Transverse colon (tissue), 4 donors: ENCODE data around the gene PRRX1. TPM values are rescaled to one million over a fixed set of nuclear protein-coding genes. Genes with fewer than 3 reads are reported as not detected.
A peak's percentile ranks its signal among the peaks of the same experiment; 100 is the strongest.

ENCODE experiments used
- DNase-seq: peaks from one replicate; pipeline ENCODE4 v3.0.0-alpha.2; 2019
- H3K27ac ChIP-seq, 4 donors: fragments of 200-600 bp; sonication (generic); 2 replicates each; pipeline ENCODE4 v1.5.1; 2016 to 2018; ENCODE audit warnings: inconsistent platforms in 4 of 4
- H3K27me3 ChIP-seq: fragments of 200-600 bp; sonication (generic); 2 replicates; pipeline ENCODE4 v1.5.1; 2017; ENCODE audit warnings: inconsistent platforms
- H3K36me3 ChIP-seq, 4 donors: fragments of 200-600 bp; sonication (generic); 2 replicates each; pipeline ENCODE4 v1.5.1; 2017 to 2019; ENCODE audit warnings: inconsistent platforms in 4 of 4
- H3K4me1 ChIP-seq, 4 donors: fragments of 200-600 bp; sonication (generic); 2 replicates each; pipeline ENCODE4 v1.5.1; 2017 to 2020; ENCODE audit warnings: inconsistent platforms in 4 of 4
- H3K4me3 ChIP-seq, 4 donors: fragments of 200-600 bp; sonication (generic); 1 replicate in 1 of 4; 2 replicates in 3 of 4; pipeline versions ENCODE4 v1.5.1 to v1.6.1; 2017 to 2019; ENCODE audit warnings: inconsistent platforms in 4 of 4
- H3K9me3 ChIP-seq, 2 donors: fragments of 200-600 bp; sonication (generic); 2 replicates each; pipeline ENCODE4 v1.5.1; 2017 to 2019; ENCODE audit warnings: inconsistent platforms in 2 of 2
- EP300 ChIP-seq: sonication (generic); formaldehyde crosslinking; IDR thresholded peaks from one replicate; pipeline ENCODE4 v1.6.1; 2017; ENCODE audit warnings: antibody characterized with exemption, low read depth
- POLR2A ChIP-seq: fragments of 450-650 bp; IDR thresholded peaks from one replicate; pipeline ENCODE4 v1.6.1; 2016; ENCODE audit warnings: antibody characterized with exemption, mild to moderate bottlenecking, moderate library complexity
- POLR2AphosphoS5 ChIP-seq, 3 donors: sonication (generic); formaldehyde crosslinking; IDR thresholded peaks; one replicate each; pipeline ENCODE4 v1.6.1; 2016; ENCODE audit warnings: antibody characterized with exemption in 3 of 3
- WGBS, 2 donors: methylation state at CpG; one replicate each; pipeline ENCODE4 v1.1.5; 2018; ENCODE audit warnings: low coverage in 1 of 2; 5-methylcytosine and 5-hydroxymethylcytosine counted together
- in situ Hi-C, 4 donors: fragments of 200-750 bp; cut with MboI; loops; one replicate each; pipeline versions ENCODE4 v1.15.0 to v1.15.1; 2017; ENCODE audit warnings: low sequenced_read_pairs in 3 of 4, low pct_ligation_motif_present in 1 of 4, low pct_unique_long_range_greater_than_20kb in 1 of 4
- intact Hi-C: fragments of 100-400 bp; cut with DNase I; formaldehyde crosslinking; loops from one replicate; pipeline ENCODE4 v1.15.1; 2023; ENCODE audit warnings: low total_unique reads
- total RNA-seq, 4 donors: library from RNA; depleted of rRNA; stranded (reverse); fragments of >200 nt; gene quantifications; one replicate each; pipeline ENCODE4 v1.1.0, GENCODE V29; 2016
- TF ChIP-seq, protein P1 (sequence below), 5 experiments: fragments of 200-600 bp in 3 of 5; fragments of 450-650 bp in 2 of 5; sonication (generic) in 3 of 5; IDR thresholded peaks; 1 replicate in 2 of 5; 2 replicates in 3 of 5; pipeline ENCODE4 v1.5.1; 2016 to 2017; ENCODE audit warnings: antibody characterized with exemption in 5 of 5, inconsistent platforms in 3 of 5, mild to moderate bottlenecking in 2 of 5, moderate library complexity in 1 of 5

The PRRX1 gene
- 1 to 10 TPM in 3 of 4 donors, under 1 TPM in 1; 0.75 to 9.2 (median 2.7) TPM for total RNA-seq

DNA sequence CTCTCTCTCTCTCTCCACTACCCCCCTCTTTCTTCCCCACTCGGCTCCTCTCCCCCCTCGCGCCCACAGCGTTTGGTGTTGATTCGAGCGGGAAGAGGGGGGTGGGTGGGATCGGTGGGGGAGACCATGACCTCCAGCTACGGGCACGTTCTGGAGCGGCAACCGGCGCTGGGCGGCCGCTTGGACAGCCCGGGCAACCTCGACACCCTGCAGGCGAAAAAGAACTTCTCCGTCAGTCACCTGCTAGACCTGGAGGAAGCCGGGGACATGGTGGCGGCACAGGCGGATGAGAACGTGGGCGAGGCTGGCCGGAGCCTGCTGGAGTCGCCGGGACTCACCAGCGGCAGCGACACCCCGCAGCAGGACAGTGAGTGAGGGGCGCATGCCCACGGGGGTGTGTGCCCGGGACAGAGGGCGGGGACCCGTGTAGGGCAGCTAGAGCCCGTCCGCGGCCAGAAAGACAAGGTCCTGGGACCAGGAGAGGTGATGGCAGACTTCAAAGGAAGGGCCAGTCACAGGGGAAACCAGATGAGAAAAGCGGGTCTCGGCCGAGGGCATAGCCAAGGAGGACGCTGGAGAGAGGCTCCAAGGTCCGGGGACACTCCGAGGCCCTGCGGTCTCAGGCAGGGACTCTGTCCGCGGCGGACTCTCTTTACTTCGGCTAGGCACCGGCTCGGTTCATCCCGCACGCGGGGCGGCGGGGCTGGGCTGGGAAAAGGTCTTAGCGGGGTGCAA is at the start of gene PRRX1:
TSS of gene PRRX1 (plus strand) at position 39 of the 735 bp plus-strand sequence. CDS start at position 127, 88 bp downstream.
- in situ Hi-C loops, result no loop called here
- TF ChIP-seq POLR2A (no peak), POLR2AphosphoS5 (IDR thresholded peaks at IDR 0.05) (no peak), EP300 (no peak)
- TF ChIP-seq, protein P1, sequence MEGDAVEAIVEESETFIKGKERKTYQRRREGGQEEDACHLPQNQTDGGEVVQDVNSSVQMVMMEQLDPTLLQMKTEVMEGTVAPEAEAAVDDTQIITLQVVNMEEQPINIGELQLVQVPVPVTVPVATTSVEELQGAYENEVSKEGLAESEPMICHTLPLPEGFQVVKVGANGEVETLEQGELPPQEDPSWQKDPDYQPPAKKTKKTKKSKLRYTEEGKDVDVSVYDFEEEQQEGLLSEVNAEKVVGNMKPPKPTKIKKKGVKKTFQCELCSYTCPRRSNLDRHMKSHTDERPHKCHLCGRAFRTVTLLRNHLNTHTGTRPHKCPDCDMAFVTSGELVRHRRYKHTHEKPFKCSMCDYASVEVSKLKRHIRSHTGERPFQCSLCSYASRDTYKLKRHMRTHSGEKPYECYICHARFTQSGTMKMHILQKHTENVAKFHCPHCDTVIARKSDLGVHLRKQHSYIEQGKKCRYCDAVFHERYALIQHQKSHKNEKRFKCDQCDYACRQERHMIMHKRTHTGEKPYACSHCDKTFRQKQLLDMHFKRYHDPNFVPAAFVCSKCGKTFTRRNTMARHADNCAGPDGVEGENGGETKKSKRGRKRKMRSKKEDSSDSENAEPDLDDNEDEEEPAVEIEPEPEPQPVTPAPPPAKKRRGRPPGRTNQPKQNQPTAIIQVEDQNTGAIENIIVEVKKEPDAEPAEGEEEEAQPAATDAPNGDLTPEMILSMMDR (IDR thresholded peaks at IDR 0.05), result no peak
- peaks cover 100% of the 10 kb centered on the region for H3K27me3 ChIP-seq
- peak within 1 kb of the TSS; percentile 16 to 60 (median 38) for H3K4me3 ChIP-seq
- H3K4me1 ChIP-seq, result peaks cover 10 to 51% (median 35%) of the 10 kb centered on the region in 4 donors
- DNase-seq, result peak; percentile 32
- no peaks in the 10 kb centered on the region for H3K9me3 ChIP-seq
- H3K36me3 ChIP-seq, result no peaks in the 10 kb centered on the region
- peak within 1 kb of the TSS; percentile 8 to 60 (median 40) for H3K27ac ChIP-seq
- intact Hi-C loops, result no loop called here
- 4 to 5% methylated on average over 5 to 44 of the region's 56 CpGs for WGBS, 2 donors

DNA sequence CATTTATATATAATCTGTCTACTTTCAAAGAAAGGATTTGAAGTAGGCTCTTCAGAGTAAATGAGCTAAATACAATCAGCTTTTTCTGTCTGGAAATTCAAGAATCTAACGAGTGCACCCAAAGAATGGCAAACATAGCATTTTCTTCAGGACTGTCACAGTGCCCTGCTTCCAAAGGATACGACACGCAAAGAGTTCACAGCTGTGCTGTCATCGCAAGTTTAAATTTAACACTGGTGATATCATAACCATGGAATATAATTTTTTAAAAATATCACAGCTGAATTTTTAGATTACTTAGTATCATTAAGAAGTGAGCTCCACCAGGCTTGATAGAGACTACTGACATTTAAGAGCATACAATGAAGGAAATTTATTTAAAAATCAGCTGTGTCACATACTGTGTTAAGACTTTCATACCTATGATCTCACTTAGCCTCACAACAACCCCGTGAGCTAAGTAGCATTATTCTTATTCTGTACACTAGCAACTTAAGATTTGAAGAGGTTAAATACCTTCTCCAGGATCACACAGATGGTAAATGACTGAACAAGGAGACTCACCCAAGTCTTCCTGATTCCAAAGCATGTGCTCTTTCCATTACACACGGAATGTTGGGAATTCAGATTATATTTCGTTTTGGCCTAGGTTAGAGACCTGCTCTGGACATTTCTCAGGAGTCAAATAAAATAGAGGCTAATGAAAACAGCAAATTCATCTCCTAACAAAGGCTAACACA is 46.2 kb upstream of the PRRX1 start:
- Histone ChIP-seq H3K36me3 (no peaks in the 10 kb centered on the region), H3K9me3 (no peaks in the 10 kb centered on the region), H3K27me3 (no peaks in the 10 kb centered on the region), H3K4me1 (no peaks in the 10 kb centered on the region), H3K4me3 (no peak overlapping the region), H3K27ac (no peak overlapping the region)
- 76 to 79% methylated on average over 7 of the region's 7 CpGs for WGBS, 2 donors
- in situ Hi-C loops, result no loop called here
- DNase-seq, result no peak
- intact Hi-C loops, result no loop called here
- TF ChIP-seq POLR2A, result no peak
- TF ChIP-seq POLR2AphosphoS5 (IDR thresholded peaks at IDR 0.05), result no peak
- TF ChIP-seq EP300, result no peak
- TF ChIP-seq, protein P1 (IDR thresholded peaks at IDR 0.05), result no peak

DNA sequence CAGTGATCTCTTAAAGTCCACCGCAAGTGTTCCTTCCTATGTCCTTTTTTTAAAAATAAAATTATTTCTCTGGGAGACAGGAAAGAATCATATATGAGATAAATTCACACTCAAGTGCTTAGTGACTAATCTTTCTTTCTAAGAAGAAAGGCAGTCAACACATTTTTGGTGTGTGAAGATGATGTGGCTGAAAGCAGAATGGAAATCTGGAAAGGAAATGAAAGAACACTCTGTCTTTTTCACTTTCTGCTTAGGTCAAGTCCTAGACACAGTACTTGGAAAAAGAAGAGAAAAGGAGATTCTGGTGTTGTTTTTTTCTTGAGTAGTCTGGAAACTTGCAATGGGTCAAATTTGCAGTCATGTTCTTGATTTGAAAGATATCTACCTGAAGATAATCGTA is 45.5 kb upstream of the PRRX1 start:
- WGBS, 2 donors, result 87 to 90% methylated on average over 2 of the region's 2 CpGs
- H3K4me3 ChIP-seq, result no peak overlapping the region
- in situ Hi-C loops, result no loop called here
- TF ChIP-seq POLR2AphosphoS5 (IDR thresholded peaks at IDR 0.05) (no peak), POLR2A (no peak), EP300 (no peak)
- TF ChIP-seq, protein P1 (IDR thresholded peaks at IDR 0.05), result no peak
- no peak overlapping the region for H3K27ac ChIP-seq
- no peaks in the 10 kb centered on the region for H3K36me3 ChIP-seq
- intact Hi-C loops, result no loop called here
- no peaks in the 10 kb centered on the region for H3K4me1 ChIP-seq
- H3K9me3 ChIP-seq, result no peaks in the 10 kb centered on the region
- no peak for DNase-seq
- no peaks in the 10 kb centered on the region for H3K27me3 ChIP-seq

DNA sequence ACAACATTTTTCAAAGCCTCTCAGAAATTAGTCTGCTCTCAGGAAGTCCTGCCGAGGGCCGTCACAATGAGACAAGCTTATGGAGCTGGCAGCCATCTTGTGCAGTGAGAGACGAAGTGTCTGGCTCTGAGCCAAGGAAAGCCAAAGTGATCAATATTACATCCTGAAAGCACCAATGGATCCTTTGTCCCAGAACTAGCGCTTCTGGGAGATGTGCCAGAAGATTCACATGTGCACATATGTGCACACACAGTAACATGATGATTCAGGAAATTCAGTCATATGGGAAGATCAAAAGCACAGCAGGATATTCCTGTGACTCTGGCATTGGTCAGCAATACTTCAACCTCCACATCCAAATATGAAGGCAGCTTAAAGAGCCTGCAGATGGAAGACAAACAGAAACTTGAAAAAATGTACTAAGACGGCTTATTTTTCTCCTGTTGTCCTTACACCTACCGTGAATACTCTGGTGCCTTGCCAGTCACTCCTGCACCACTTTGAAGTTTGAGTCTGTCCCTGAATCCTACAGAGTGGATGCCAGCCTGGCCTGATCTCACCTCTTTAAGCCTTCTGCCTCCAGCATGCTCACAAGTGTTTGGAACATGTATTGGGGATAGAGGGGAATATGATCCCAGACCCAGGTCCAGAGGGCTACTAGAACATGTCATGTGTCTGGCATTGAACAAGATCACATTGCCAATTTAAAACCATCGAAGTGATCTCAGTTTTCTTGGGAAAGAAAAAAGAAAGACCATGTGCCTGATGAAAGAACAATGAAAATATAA is 44.5 kb upstream of the PRRX1 start:
- no peak for DNase-seq
- no peaks in the 10 kb centered on the region for H3K27me3 ChIP-seq
- no peaks in the 10 kb centered on the region for H3K36me3 ChIP-seq
- no peaks in the 10 kb centered on the region for H3K4me1 ChIP-seq
- no peaks in the 10 kb centered on the region for H3K9me3 ChIP-seq
- H3K4me3 ChIP-seq, result no peak overlapping the region
- intact Hi-C loops, result no loop called here
- TF ChIP-seq POLR2AphosphoS5 (IDR thresholded peaks at IDR 0.05) (no peak), POLR2A (no peak), EP300 (no peak)
- TF ChIP-seq, protein P1 (IDR thresholded peaks at IDR 0.05), result no peak
- in situ Hi-C loops, result no loop called here
- WGBS, 2 donors, result 69 to 80% methylated on average over 4 to 7 of the region's 7 CpGs
- no peak overlapping the region for H3K27ac ChIP-seq
